A549 (cell line): ENCODE results near the gene HHATL. TPM values are rescaled to one million over a fixed set of nuclear protein-coding genes. Genes with fewer than 3 reads are reported as not detected.

ENCODE experiments used
- ATAC-seq, 2 experiments: fragments of 200-7000 bp in 1 of 2; fragments of >200 bp in 1 of 2; cut with Nextera tagmentation in 1 of 2; cut with Tn5 transposase in 1 of 2; 3 replicates each; pipeline versions ENCODE4 v1.8.0 to v1.9.1; 2018 to 2020; ENCODE audit warnings: mild to moderate bottlenecking in 1 of 2, moderate library complexity in 1 of 2
- CTCF ChIA-PET: fragments of 300-600 bp; sonication (Branson Sonifier 250); formaldehyde crosslinking; extraction: SDS; loops from one replicate; lab custom pipeline; 2021; ENCODE audit warnings: antibody characterized with exemption, inconsistent platforms; lab: Yijun Ruan, JAX
- POLR2A ChIA-PET: fragments of 350-600 bp; formaldehyde crosslinking; extraction: SDS; loops from one replicate; lab custom pipeline; 2021; ENCODE audit warnings: antibody characterized with exemption, inconsistent platforms; lab: Yijun Ruan, JAX
- DNase-seq, 2 experiments: peaks; one replicate each; pipeline versions ENCODE4 v3.0.0 to v3.0.0-alpha.2; 2011 to 2016; ENCODE audit warnings: low read depth in 1 of 2, low spot score in 1 of 2
- FAIRE-seq: peaks from 2 replicates; lab custom pipeline; 2011; peaks lifted over from hg19 to GRCh38; lab: Jason Lieb, UNC
- H3K27ac ChIP-seq, 2 experiments: fragments of >200 bp; sonication (Bioruptor Twin); formaldehyde crosslinking; 3 replicates each; pipeline ENCODE4 v1.5.1; 2016 to 2017
- H3K4me1 ChIP-seq: fragments of >200 bp; sonication (Bioruptor Twin); formaldehyde crosslinking; 3 replicates; pipeline ENCODE4 v1.6.1; 2016
- H3K4me2 ChIP-seq: fragments of >200 bp; sonication (Bioruptor Twin); formaldehyde crosslinking; 3 replicates; pipeline ENCODE4 v1.6.1; 2016
- H3K4me3 ChIP-seq: fragments of >200 bp; sonication (Bioruptor Twin); formaldehyde crosslinking; 3 replicates; pipeline ENCODE4 v1.5.1; 2016
- H3K9me3 ChIP-seq: fragments of >200 bp; sonication (Bioruptor Twin); formaldehyde crosslinking; 3 replicates; pipeline ENCODE4 v1.6.1; 2016
- BHLHE40 ChIP-seq: IDR thresholded peaks from 2 replicates; pipeline ENCODE4 v1.6.1; 2012; ENCODE audit warnings: low read depth, low read length, inconsistent platforms
- CBX2 ChIP-seq: fragments of 200-600 bp; sonication (generic); IDR thresholded peaks from 2 replicates; pipeline ENCODE4 v1.6.1; 2016; ENCODE audit warnings: low read depth, mild to moderate bottlenecking, borderline replicate concordance
- CEBPB ChIP-seq, 2 experiments: fragments of >200 bp in 1 of 2; sonication (Bioruptor Twin) in 1 of 2; formaldehyde crosslinking in 1 of 2; IDR thresholded peaks; 2 replicates each; pipeline ENCODE4 v1.6.1; 2012 to 2016
- CHD2 ChIP-seq: fragments of 150-350 bp; IDR thresholded peaks from 2 replicates; pipeline ENCODE4 v1.6.1; 2014; ENCODE audit warnings: low read length; ENCODE audit not compliant: partially characterized antibody
- HEYL ChIP-seq: fragments of 250-450 bp; sonication (Bioruptor Pico); IDR thresholded peaks from 2 replicates; pipeline ENCODE4 v1.8.0; 2021; ENCODE audit warnings: mild to moderate bottlenecking, moderate library complexity
- HOXB5 ChIP-seq: fragments of 250-450 bp; sonication (Bioruptor Pico); IDR thresholded peaks from 2 replicates; pipeline ENCODE4 v1.5.0; 2020; ENCODE audit warnings: mild to moderate bottlenecking, moderate library complexity
- POLR2AphosphoS2 ChIP-seq: conservative IDR thresholded peaks from 2 replicates; pipeline ENCODE4 v1.6.1; 2012; ENCODE audit warnings: low read length, improper control_type of control experiment, inconsistent platforms
- SMC3 ChIP-seq: fragments of >200 bp; sonication (Bioruptor Twin); formaldehyde crosslinking; IDR thresholded peaks from 3 replicates; pipeline ENCODE4 v1.6.1; 2018; ENCODE audit warnings: inconsistent platforms
- SREBF2 ChIP-seq: fragments of 450-650 bp; IDR thresholded peaks from 2 replicates; pipeline ENCODE4 v1.6.1; 2014; ENCODE audit warnings: mild to moderate bottlenecking, moderate library complexity
- ZSCAN20 ChIP-seq: fragments of 250-450 bp; sonication (Bioruptor Pico); IDR thresholded peaks from 2 replicates; pipeline ENCODE4 v1.8.0; 2022; ENCODE audit warnings: mild to moderate bottlenecking, moderate library complexity
- WGBS: methylation state at CpG from one replicate; pipeline ENCODE4 v1.1.6; 2017; ENCODE audit errors: missing lambda C conversion rate; 5-methylcytosine and 5-hydroxymethylcytosine counted together
- polyA plus RNA-seq, 4 experiments: library from polyadenylated mRNA; depleted of rRNA in 3 of 4; stranded (reverse); fragments of >200 nt; fragmentation: RNase III in 1 of 4; extraction: RNeasy Plus Mini Kit Qiagen cat#74134 plus additional on column Dnase treatment in 1 of 4; gene quantifications; 2 replicates in 3 of 4; 3 replicates in 1 of 4; pipeline ENCODE4 v1.2.3, GENCODE V29; 2011 to 2017
- TF ChIP-seq, protein P1 (sequence below): fragments of >200 bp; sonication (Bioruptor Twin); formaldehyde crosslinking; IDR thresholded peaks from 2 replicates; pipeline ENCODE4 v1.6.1; 2016
- TF ChIP-seq, protein P2 (sequence below): fragments of 450-650 bp; IDR thresholded peaks from 2 replicates; pipeline ENCODE4 v1.6.1; 2014; ENCODE audit warnings: antibody characterized with exemption
- TF ChIP-seq, protein P3 (sequence below): IDR thresholded peaks from 2 replicates; pipeline ENCODE4 v1.6.1; 2012
- TF ChIP-seq, protein P4 (sequence below): fragments of 200-600 bp; sonication (generic); IDR thresholded peaks from 2 replicates; pipeline ENCODE4 v1.6.1; 2016; ENCODE audit warnings: antibody characterized with exemption, mild to moderate bottlenecking, moderate library complexity

HHATL gene
- polyA plus RNA-seq, 2 of the 4 experiments (the other 2 are of a cell fraction) = not detected

DNA sequence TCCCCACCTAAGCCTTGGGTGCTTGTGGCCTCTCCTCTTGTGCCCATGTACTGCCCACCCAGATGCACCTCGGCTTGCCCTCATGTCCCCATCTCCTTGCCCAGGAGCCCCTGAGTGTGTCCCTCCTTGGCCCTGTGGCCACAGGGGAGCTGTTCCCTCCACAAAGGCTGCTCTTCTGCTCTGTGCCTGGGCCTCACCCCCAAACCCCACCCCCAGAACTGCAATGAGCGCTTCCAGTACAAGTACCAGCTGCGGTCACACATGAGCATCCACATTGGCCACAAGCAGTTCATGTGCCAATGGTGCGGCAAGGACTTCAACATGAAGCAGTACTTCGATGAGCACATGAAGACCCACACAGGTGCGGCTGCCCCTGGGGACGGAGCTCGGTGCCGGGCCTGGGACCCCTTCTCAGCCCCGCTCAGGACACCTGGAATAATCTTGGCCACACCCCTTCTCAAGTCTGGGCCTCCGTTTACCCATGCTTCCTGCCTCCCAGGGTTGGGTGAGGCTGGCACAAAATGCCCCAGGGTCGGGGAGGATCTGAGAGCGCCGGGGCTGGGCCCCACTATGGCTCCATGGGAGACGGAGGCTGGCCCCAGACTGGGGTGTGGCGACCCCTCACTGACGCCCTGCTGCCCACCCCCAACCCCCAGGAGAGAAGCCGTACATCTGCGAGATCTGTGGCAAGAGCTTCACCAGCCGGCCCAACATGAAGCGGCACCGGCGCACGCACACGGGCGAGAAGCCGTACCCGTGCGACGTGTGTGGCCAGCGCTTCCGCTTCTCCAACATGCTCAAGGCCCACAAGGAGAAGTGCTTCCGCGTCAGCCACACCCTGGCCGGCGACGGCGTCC lies 38.8 kb downstream of the HHATL start:
- Histone ChIP-seq H3K4me3 (no peak overlapping the region), H3K4me2 (no peak overlapping the region), H3K4me1 (no peaks in the 10 kb centered on the region), H3K9me3 (no peaks in the 10 kb centered on the region), H3K27ac (no peak overlapping the region)
- ChIA-PET POLR2A (no interaction called here), CTCF (interaction anchor here (1.0 to 1.1 kb wide), 2 partner anchors 16 to 40 kb away, joined by 3 read pairs; no protein-coding TSS in a partner anchor)
- no peak for FAIRE-seq
- DNase-seq = no peak
- 93% methylated on average over 13 of the region's 38 CpGs for WGBS
- TF ChIP-seq, protein P1, sequence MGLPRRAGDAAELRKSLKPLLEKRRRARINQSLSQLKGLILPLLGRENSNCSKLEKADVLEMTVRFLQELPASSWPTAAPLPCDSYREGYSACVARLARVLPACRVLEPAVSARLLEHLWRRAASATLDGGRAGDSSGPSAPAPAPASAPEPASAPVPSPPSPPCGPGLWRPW = no peak
- TF ChIP-seq POLR2AphosphoS2 = no peak
- no peak for ATAC-seq

DNA sequence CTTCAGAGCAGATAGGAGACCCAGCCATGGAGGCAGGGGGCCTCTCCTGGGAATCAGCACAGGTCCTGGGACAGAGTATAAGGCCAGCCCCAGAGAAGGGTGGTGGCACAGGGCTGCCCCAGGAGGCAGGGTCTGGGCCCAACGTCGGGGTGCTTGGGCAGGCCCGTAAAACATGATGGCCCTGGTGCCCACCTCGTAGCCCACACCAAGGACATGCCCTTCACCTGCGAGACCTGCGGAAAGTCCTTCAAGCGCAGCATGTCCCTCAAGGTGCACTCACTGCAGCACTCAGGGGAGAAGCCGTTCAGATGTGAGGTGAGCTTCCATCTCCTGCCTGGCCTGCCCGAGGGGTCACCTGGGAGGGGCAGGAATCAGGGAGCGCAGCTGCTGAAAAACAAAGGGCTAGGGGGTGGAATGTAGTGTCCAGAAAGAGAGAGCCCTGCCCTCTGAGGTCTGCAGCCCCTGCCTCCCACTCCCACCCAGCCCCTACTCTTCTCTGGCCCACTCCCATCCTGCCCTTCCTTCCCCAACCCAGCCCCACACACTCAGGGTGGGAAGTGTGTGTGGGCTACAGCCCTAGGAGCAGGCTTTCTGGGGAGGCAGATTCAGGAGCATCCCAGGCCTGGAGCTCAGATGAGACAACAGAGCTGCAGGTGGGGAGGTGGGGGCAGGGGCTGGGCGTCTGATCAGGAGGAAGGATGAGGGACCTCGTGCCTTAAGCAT lies 39.6 kb downstream of the HHATL start:
- ATAC-seq (no peak), FAIRE-seq (no peak), DNase-seq (no peak)
- TF ChIP-seq, protein P2, sequence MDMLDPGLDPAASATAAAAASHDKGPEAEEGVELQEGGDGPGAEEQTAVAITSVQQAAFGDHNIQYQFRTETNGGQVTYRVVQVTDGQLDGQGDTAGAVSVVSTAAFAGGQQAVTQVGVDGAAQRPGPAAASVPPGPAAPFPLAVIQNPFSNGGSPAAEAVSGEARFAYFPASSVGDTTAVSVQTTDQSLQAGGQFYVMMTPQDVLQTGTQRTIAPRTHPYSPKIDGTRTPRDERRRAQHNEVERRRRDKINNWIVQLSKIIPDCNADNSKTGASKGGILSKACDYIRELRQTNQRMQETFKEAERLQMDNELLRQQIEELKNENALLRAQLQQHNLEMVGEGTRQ = no peak
- TF ChIP-seq HEYL (CRISPR knock-in tag) = no peak
- no peak for TF ChIP-seq SMC3
- TF ChIP-seq HOXB5 (CRISPR knock-in tag) = no peak
- TF ChIP-seq, protein P3, sequence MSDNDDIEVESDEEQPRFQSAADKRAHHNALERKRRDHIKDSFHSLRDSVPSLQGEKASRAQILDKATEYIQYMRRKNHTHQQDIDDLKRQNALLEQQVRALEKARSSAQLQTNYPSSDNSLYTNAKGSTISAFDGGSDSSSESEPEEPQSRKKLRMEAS = no peak
- TF ChIP-seq, protein P4, sequence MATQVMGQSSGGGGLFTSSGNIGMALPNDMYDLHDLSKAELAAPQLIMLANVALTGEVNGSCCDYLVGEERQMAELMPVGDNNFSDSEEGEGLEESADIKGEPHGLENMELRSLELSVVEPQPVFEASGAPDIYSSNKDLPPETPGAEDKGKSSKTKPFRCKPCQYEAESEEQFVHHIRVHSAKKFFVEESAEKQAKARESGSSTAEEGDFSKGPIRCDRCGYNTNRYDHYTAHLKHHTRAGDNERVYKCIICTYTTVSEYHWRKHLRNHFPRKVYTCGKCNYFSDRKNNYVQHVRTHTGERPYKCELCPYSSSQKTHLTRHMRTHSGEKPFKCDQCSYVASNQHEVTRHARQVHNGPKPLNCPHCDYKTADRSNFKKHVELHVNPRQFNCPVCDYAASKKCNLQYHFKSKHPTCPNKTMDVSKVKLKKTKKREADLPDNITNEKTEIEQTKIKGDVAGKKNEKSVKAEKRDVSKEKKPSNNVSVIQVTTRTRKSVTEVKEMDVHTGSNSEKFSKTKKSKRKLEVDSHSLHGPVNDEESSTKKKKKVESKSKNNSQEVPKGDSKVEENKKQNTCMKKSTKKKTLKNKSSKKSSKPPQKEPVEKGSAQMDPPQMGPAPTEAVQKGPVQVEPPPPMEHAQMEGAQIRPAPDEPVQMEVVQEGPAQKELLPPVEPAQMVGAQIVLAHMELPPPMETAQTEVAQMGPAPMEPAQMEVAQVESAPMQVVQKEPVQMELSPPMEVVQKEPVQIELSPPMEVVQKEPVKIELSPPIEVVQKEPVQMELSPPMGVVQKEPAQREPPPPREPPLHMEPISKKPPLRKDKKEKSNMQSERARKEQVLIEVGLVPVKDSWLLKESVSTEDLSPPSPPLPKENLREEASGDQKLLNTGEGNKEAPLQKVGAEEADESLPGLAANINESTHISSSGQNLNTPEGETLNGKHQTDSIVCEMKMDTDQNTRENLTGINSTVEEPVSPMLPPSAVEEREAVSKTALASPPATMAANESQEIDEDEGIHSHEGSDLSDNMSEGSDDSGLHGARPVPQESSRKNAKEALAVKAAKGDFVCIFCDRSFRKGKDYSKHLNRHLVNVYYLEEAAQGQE = no peak
- TF ChIP-seq CBX2 = no peak
- TF ChIP-seq ZSCAN20 (CRISPR knock-in tag) = no peak
- Histone ChIP-seq H3K4me2 (no peak overlapping the region), H3K4me1 (no peaks in the 10 kb centered on the region), H3K4me3 (no peak overlapping the region), H3K27ac (no peak overlapping the region), H3K9me3 (no peaks in the 10 kb centered on the region)
- ChIA-PET POLR2A (no interaction called here), CTCF (interaction anchor here (1.0 kb wide), 1 partner anchor 15 kb away, joined by 3 read pairs; no protein-coding TSS in a partner anchor)
- WGBS = 100% methylated on average over 1 of the region's 12 CpGs

DNA sequence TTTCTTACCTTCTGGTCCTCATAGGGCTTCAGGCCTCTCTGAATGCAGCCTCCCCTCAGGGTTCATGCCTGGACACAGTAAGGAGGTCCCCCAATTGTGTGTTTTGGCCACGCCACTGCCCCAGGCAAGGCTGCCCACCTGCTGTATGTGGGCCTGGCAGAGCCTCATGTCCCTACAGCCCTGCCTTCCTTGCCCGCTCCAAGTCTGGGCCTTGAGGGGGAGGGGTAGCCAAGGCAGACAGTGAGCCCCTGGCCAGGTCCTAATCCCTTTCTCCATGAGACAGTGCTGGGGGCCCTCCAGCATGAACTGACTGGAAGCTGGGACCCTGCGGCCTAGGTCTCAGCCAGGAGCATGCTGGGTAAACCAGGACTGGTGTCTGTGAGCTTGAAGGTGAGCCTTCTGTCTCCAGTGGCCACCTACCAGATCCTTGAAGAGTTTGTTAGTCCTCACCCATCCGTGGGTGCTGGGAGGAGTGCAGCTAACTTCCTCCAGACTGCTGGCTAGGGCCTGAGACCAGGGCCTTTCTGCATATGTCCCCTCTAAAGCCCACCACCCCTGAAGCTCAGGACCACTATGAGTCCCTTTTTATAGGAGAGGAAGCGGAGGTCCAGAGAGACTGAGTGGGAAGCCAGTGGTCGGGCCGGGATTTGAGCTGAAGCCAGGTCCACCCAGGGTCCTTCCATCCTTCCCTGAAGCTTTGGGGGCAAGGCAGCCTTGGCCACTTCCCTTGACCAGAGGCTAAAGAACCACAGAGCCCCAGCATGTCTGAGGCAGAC lies 40.4 kb downstream of the HHATL start:
- H3K4me3 ChIP-seq = no peak overlapping the region
- H3K27ac ChIP-seq = no peak overlapping the region
- ChIA-PET CTCF (no interaction called here), POLR2A (no interaction called here)
- DNase-seq = no peak
- FAIRE-seq = no peak
- 96% methylated on average over 5 of the region's 7 CpGs for WGBS
- ATAC-seq = no peak
- no peaks in the 10 kb centered on the region for H3K4me1 ChIP-seq
- H3K9me3 ChIP-seq = no peaks in the 10 kb centered on the region
- H3K4me2 ChIP-seq = no peak overlapping the region
- TF ChIP-seq CHD2 (no peak), SREBF2 (no peak), BHLHE40 (no peak), CEBPB (IDR thresholded peaks at IDR 0.05) (no peak)
- TF ChIP-seq, all 56 proteins: peak for 0
